Memory B cell (primary cell): ENCODE data around the gene DYNLT1.
A peak's percentile ranks its signal among the peaks of the same experiment; 100 is the strongest.
"Not testable (repeated sequence)": the region's sequence is repeated elsewhere in the genome, so short reads cannot be mapped to it uniquely, and the experiment has no call there.

Source experiments
- ATAC-seq: fragments of 150-1000 bp; cut with Tn5 transposase; 2 replicates; pipeline ENCODE4 v1.10.0; 2021; ENCODE audit warnings: low read depth, mild to moderate bottlenecking, moderate library complexity
- DNase-seq, 2 donors: peaks; one replicate each; pipeline ENCODE4 v3.0.0; 2022; ENCODE audit warnings: low spot score in 2 of 2
- H3K27ac Mint-ChIP-seq: one replicate; pipeline ENCODE4 v1.8.0; 2022; ENCODE audit warnings: mild to moderate bottlenecking, moderate library complexity, mixed read lengths
- H3K27me3 Mint-ChIP-seq: one replicate; pipeline ENCODE4 v1.8.0; 2022; ENCODE audit warnings: mixed read lengths
- H3K36me3 Mint-ChIP-seq: one replicate; pipeline ENCODE4 v1.8.0; 2022; ENCODE audit warnings: mild to moderate bottlenecking, mixed read lengths
- H3K4me1 Mint-ChIP-seq: one replicate; pipeline ENCODE4 v1.8.0; 2022; ENCODE audit warnings: mixed read lengths
- H3K4me3 Mint-ChIP-seq: one replicate; pipeline ENCODE4 v1.8.0; 2022; ENCODE audit warnings: mild to moderate bottlenecking, moderate library complexity, mixed read lengths
- H3K9me3 Mint-ChIP-seq: one replicate; pipeline ENCODE4 v1.8.0; 2022; ENCODE audit warnings: mixed read lengths

DYNLT1 gene

GRCh38 chr6:158611541-158612370, 32.8 kb downstream of the DYNLT1 start:
- no peaks in the 10 kb centered on the region for H3K4me1 Mint-ChIP-seq
- no peaks in the 10 kb centered on the region for H3K9me3 Mint-ChIP-seq
- no peak overlapping the region for H3K27ac Mint-ChIP-seq
- no peaks in the 10 kb centered on the region for H3K27me3 Mint-ChIP-seq
- DNase-seq (no peak), ATAC-seq (no peak)
- peaks cover 27% of the 10 kb centered on the region for H3K36me3 Mint-ChIP-seq
- H3K4me3 Mint-ChIP-seq, result no peak overlapping the region

DNA sequence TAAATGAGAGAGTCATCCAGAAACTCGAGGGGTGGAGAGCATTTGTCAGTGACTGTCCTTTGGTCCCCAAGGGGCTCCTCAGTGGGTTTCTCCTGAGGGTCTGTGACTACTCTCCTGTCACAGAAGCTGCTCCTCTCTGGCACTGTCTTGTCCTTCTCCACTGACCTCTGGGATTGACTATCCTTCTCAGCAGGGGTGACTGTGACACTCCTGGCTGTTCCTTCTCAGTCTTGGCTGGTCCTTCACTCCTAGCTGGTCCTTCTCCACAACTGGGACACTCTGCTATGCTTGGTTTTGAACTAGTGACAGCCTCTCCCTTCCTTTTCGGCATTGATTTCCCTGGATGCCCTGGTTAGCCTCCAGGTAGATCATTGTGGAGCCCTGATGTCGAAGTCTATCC, 33.5 kb downstream of the DYNLT1 start:
- Mint-ChIP-seq H3K27ac (peak overlapping the region; percentile 8), H3K27me3 (no peaks in the 10 kb centered on the region), H3K36me3 (peaks cover 24% of the 10 kb centered on the region), H3K4me1 (no peaks in the 10 kb centered on the region), H3K4me3 (no peak overlapping the region), H3K9me3 (no peaks in the 10 kb centered on the region)
- no peak for DNase-seq
- no peak for ATAC-seq

GRCh38 chr6:158610319-158610968, 34.1 kb downstream of the DYNLT1 start:
- DNase-seq (no peak), ATAC-seq (no peak)
- Mint-ChIP-seq H3K4me1 (peaks cover under 1% of the 10 kb centered on the region), H3K4me3 (no peak overlapping the region), H3K27me3 (no peaks in the 10 kb centered on the region), H3K9me3 (no peaks in the 10 kb centered on the region), H3K36me3 (peaks cover 22% of the 10 kb centered on the region), H3K27ac (no peak overlapping the region)

DNA sequence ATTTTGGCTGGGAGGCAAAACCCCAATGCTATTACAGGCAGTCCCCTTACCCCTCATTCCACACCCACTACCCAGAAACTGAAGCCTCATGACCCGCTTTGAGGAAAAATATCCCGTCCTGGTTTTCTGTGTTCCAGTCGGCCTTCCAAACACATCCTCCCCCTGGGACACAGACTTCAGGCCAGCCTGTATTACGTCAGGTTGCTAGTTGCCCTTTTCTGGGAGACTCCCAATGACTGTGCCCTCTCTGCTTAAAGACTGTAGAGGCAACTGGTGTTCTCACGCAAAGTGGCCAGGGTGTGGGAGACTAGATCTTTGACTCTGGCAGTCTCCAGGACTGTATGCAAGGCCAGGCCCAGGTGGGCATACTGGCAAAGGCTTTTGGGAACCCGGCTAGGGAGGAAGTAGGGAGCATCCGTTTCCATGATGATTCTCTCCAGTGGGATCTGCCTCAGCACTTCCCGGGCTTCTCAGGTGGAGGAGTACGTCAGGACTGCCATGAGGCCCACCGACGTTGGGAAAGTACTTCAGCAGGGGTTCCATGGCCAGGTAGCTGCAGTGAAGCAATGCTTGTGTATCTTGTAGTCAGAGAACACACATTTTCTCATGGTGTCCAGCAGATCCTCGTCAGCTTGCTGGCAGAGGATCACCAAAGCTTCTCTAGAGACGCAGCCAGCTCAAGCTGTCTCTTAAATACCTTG, 34.9 kb downstream of the DYNLT1 start:
- H3K4me3 Mint-ChIP-seq, result no peak overlapping the region
- no peaks in the 10 kb centered on the region for H3K9me3 Mint-ChIP-seq
- H3K27ac Mint-ChIP-seq, result no peak overlapping the region
- peaks cover 3% of the 10 kb centered on the region for H3K4me1 Mint-ChIP-seq
- DNase-seq (no peak), ATAC-seq (no peak)
- no peaks in the 10 kb centered on the region for H3K27me3 Mint-ChIP-seq
- H3K36me3 Mint-ChIP-seq, result peaks cover 15% of the 10 kb centered on the region

DNA sequence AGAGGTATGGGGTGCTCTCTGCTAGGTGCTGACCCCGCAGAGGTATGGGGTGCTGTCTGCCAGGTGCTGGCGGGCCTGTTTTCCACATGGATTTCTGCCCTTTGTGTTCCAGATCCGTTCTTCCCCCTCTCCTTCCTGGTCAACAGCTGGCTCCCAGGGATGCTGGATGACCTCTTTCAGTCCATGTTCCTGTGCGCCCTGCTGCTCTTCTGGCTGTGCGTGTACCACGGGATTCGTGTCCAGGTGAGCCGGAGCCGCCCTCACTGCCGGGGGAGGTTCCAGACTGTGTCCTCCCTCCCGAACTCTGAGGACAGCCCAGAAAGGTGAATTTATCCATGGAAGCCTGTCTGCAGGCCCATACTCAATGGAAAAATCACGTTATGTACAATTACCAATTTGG, 36.3 kb downstream of the DYNLT1 start:
- ATAC-seq (no peak), DNase-seq (no peak)
- Mint-ChIP-seq H3K4me3 (no peak overlapping the region), H3K36me3 (peaks cover 19% of the 10 kb centered on the region), H3K9me3 (no peaks in the 10 kb centered on the region), H3K27ac (no peak overlapping the region), H3K4me1 (peaks cover 3% of the 10 kb centered on the region), H3K27me3 (no peaks in the 10 kb centered on the region)

DNA sequence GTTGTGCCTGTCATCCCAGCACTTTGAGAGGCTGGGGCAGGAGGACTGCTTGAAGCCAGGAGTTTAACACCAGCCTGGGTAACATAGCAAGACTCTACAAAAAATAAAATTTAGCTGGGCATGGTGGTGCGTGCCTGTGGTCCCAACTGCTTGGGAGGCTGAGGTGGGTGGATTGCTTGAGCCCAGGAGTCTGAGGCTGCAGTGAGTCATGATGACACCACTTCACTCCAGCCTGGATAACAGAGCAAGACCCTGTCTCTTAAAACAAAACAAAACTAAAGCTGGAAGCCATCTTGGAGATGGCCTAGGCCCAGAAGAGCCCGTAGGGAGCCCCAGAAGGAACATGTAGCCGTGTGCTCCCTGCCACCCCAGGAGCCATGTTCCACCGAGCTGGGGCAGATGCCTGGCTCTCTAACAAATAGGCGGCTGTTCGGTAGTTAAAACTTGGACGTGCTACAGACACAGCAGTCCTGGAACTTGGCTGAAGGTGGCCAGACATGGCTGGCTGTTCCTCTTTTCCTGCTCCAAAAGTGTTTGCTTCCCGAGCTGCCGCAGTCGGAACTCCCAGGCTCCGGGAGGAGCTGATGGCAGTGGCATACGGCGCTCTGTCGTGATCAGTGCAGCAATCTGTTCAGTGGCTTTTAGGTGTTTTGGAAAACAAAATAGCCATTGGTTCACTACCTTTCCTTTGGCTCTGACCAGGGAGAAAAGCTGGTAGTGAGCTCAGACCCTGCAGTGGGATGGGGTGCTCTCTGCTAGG, 37.0 kb downstream of the DYNLT1 start:
- Mint-ChIP-seq H3K27ac (no peak overlapping the region), H3K4me1 (peaks cover 3% of the 10 kb centered on the region), H3K9me3 (no peaks in the 10 kb centered on the region), H3K36me3 (peaks cover 23% of the 10 kb centered on the region), H3K27me3 (no peaks in the 10 kb centered on the region), H3K4me3 (no peak overlapping the region)
- ATAC-seq (no peak), DNase-seq (no peak)

DNA sequence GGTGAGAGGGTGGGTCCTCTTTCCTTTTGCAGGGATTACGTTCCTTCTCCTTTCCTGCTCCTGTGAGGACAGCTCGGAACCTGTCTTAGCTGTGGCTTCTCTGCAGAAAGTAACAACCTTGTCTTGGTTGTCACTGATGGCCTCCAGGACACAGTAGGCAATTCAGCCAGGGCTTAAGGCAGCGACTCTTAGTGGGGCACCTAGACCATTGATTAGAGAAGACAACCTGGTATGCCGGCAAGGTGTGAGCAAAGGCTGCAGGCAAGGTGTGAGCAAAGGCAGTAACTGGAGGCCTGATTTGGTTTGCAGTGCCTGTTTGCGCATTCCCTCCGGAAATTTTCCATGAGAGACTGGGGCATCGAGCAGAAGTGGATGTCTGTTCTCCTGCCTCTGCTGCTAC, 37.6 kb downstream of the DYNLT1 start:
- H3K27ac Mint-ChIP-seq, result no peak overlapping the region
- no peaks in the 10 kb centered on the region for H3K27me3 Mint-ChIP-seq
- peaks cover 20% of the 10 kb centered on the region for H3K36me3 Mint-ChIP-seq

GRCh38 chr6:158606011-158606410, 38.5 kb downstream of the DYNLT1 start:
- not testable (repeated sequence) for DNase-seq, H3K27ac Mint-ChIP-seq, H3K4me3 Mint-ChIP-seq, H3K9me3 Mint-ChIP-seq, H3K27me3 Mint-ChIP-seq, ATAC-seq, H3K4me1 Mint-ChIP-seq
- H3K36me3 Mint-ChIP-seq, result peaks cover 19% of the 10 kb centered on the region

More for the DNA sequence above, 37.6 kb downstream of the DYNLT1 start:
- ATAC-seq, result no peak
- Mint-ChIP-seq H3K4me3 (no peak overlapping the region), H3K9me3 (no peaks in the 10 kb centered on the region), H3K4me1 (peaks cover 3% of the 10 kb centered on the region)
- DNase-seq, result no peak

DNA sequence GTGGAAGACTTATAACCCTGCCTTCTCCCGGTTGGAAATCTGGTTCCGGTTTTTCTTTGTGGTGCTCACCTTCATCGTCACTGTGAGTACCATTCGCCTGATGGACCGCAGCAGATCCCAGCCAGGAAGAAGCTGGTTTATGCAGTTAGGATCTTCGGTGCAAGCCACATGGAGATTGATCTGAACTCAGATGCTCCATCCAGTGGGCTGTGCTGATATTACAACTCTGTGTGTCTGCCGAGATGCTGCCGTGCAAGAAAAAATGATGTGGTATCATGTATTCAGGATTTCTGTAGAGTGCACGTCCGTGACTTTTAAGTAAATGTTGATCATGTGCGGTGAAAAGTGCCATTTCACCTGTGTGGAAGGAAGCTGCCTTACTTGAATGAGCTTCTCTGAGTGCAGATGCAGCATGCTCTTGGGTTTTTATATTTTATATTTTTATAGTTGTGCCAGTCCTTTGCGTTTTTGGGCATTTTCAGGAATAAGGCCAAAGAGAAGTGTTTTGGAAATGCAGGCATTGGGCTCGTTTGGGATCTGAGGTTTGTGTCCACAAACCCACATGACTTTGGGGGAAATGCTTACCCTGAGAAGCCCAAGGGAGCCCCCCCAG, 39.2 kb downstream of the DYNLT1 start:
- Mint-ChIP-seq H3K36me3 (peaks cover 19% of the 10 kb centered on the region), H3K27me3 (no peaks in the 10 kb centered on the region), H3K9me3 (no peaks in the 10 kb centered on the region), H3K4me1 (peaks cover 3% of the 10 kb centered on the region), H3K27ac (no peak overlapping the region), H3K4me3 (no peak overlapping the region)
- DNase-seq (peak; percentile 50 to 56), ATAC-seq (peak; percentile 57)

GRCh38 chr6:158604048-158604406, 40.5 kb downstream of the DYNLT1 start:
- Mint-ChIP-seq H3K36me3 (peaks cover 17% of the 10 kb centered on the region), H3K27me3 (no peaks in the 10 kb centered on the region), H3K27ac (no peak overlapping the region), H3K4me1 (peaks cover 3% of the 10 kb centered on the region), H3K9me3 (no peaks in the 10 kb centered on the region), H3K4me3 (no peak overlapping the region)
- ATAC-seq (no peak), DNase-seq (no peak)

DNA sequence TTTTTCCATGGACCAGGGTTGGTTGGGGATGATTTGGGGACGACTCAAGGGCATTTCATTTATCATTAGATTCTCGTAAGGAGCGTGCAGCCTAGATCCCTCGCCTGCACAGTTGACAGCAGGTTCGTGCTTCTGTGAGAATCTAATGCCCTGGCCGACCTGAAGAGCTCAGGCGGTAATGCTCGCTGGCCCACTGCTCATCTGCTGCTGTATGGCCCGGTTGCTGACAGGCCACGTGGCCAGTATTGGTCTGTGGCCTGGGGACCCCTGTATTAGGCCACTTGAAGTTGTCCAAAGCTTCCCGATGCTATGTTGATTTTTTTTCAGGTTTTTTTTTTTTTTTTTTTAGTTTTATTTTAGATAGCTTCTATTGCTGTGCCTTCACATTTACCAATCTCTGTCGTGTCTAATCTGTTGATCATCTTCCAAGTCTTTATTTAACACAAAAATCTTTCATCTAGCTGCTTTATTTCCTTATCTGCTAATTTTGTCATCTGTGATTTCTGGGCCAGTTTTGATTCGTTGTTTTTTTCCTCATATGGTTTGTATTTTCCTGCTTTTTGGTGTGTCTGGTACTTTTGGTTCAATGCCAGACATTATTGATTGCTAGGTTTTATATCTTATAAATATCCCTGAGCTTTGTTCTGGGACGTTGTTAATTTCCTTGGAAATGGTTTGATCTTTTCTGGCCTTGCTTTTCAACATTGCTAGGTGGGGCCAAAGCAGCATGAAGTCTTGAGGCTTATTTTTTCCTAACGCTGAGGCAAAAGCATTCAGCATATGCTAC, 41.1 kb downstream of the DYNLT1 start:
- H3K36me3 Mint-ChIP-seq, result peaks cover 17% of the 10 kb centered on the region
- DNase-seq (no peak), ATAC-seq (no peak)
- H3K4me3 Mint-ChIP-seq, result no peak overlapping the region
- H3K27me3 Mint-ChIP-seq, result no peaks in the 10 kb centered on the region
- H3K27ac Mint-ChIP-seq, result no peak overlapping the region
- H3K4me1 Mint-ChIP-seq, result peaks cover 3% of the 10 kb centered on the region
- H3K9me3 Mint-ChIP-seq, result no peaks in the 10 kb centered on the region

DNA sequence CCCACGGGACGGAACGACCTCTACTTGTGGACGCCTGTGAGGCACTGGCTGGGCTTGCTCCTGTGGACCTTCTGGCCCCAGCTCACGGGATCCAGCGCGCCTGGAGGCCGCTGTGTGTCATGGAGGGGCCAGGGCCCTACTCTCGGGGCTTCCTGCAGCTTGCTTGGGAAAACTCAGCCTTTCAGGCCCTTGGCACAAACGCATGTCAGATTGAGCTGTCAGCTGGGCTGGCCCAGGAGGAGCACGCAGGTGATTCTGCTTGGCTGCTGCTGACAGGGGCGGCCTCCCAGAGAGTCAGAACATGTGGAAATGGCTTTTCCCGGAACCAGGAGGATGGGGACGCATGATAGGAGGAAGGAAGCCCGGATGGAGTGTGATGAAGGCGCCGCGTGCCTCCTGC, 44.9 kb downstream of the DYNLT1 start:
- no peak for DNase-seq
- no peaks in the 10 kb centered on the region for H3K27me3 Mint-ChIP-seq
- H3K36me3 Mint-ChIP-seq, result peaks cover 19% of the 10 kb centered on the region
- H3K27ac Mint-ChIP-seq, result no peak overlapping the region
- H3K4me3 Mint-ChIP-seq, result no peak overlapping the region
- no peaks in the 10 kb centered on the region for H3K9me3 Mint-ChIP-seq
- ATAC-seq, result no peak
- H3K4me1 Mint-ChIP-seq, result peaks cover 9% of the 10 kb centered on the region

GRCh38 chr6:158597565-158597964, 47.0 kb downstream of the DYNLT1 start:
- ATAC-seq, result no peak
- DNase-seq, result no peak
- Mint-ChIP-seq H3K36me3 (peaks cover 13% of the 10 kb centered on the region), H3K27ac (peak overlapping the region; percentile 18), H3K4me1 (peaks cover 9% of the 10 kb centered on the region), H3K27me3 (no peaks in the 10 kb centered on the region), H3K9me3 (no peaks in the 10 kb centered on the region), H3K4me3 (no peak overlapping the region)
